Measurements from ENCODE around the gene FAXC.
"Not testable (repeated sequence)": the region's sequence is repeated elsewhere in the genome, so short reads cannot be mapped to it uniquely, and the experiment has no call there.

The FAXC gene

DNA sequence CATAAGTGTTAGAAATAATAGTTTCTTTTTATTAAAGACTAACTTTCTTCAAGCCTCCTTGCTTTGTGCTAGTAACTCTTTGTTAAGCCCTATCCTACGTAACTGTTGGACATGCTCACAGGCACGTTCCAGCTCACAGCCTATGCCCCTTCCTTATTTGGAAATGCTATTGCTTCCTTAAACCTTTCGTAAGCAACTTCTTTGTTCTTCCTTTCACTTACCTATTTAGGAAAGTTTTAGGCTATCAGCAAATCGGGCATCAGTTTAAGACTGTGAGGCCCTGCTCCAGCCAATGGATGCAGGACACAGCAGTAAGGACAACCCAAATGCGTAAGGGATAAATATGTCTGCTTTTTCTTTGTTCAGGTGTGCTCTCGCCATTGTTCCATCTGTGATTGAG, 14.2 kb downstream of the FAXC start:
- H3K9ac ChIP-seq (ENCODE audit: low read length); H3K27ac ChIP-seq (ENCODE audit: low read length); H3K4me3 ChIP-seq (ENCODE audit: low read length); H3K36me3 ChIP-seq (ENCODE audit: control insufficient read depth, low read depth, low read length); H3K9me3 ChIP-seq (ENCODE audit: control insufficient read depth, low read depth, low read length); H3K4me1 ChIP-seq (ENCODE audit: control insufficient read depth, low read depth, low read length); H3K27me3 ChIP-seq (ENCODE audit: control insufficient read depth, insufficient read depth, low read length): not testable (repeated sequence)

DNA sequence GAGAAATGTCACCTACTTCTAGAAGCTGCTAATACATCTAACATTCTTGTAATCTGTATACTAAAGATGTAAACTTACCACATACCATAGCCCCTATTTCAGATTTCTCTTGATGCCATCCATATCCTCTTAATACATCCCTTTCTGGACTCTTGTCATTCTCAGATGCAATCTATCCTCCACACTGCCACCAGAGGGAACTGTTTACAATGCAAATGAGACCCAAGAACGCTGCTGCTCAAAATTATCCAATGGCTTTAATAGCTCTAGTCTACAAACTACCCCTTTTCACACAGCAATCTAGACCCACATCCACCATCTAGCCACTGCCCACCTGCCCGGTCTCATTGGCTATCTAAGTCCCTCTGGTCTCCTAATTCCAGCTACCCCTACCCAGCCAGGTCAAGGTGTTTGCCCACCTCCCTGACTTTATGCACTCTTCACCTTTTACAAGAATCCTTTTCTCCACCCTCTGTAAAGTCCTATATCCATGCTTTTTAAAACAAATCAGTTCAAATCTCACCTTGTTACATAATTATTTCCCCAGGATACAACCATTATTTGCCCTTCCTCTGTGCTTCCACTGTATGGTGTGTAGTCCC, 14.8 kb downstream of the FAXC start:
- no peak overlapping the region for H3K27ac ChIP-seq (ENCODE audit: low read length)
- H3K36me3 ChIP-seq (ENCODE audit: control insufficient read depth, low read depth, low read length), result peaks cover 5% of the 10 kb centered on the region
- no peaks in the 10 kb centered on the region for H3K9me3 ChIP-seq (ENCODE audit: control insufficient read depth, low read depth, low read length)
- H3K9ac ChIP-seq (ENCODE audit: low read length), result no peak overlapping the region
- H3K4me1 ChIP-seq (ENCODE audit: control insufficient read depth, low read depth, low read length), result peaks cover 5% of the 10 kb centered on the region
- H3K4me3 ChIP-seq (ENCODE audit: low read length), result no peak overlapping the region
- H3K27me3 ChIP-seq (ENCODE audit: control insufficient read depth, insufficient read depth, low read length), result no peaks in the 10 kb centered on the region

GRCh38 chr6:99333068-99333467, 16.4 kb downstream of the FAXC start:
- Histone ChIP-seq H3K4me3 (ENCODE audit: low read length) (no peak overlapping the region), H3K27ac (ENCODE audit: low read length) (no peak overlapping the region), H3K9me3 (ENCODE audit: control insufficient read depth, low read depth, low read length) (no peaks in the 10 kb centered on the region), H3K9ac (ENCODE audit: low read length) (no peak overlapping the region), H3K4me1 (ENCODE audit: control insufficient read depth, low read depth, low read length) (peaks cover 5% of the 10 kb centered on the region), H3K36me3 (ENCODE audit: control insufficient read depth, low read depth, low read length) (peaks cover 5% of the 10 kb centered on the region), H3K27me3 (ENCODE audit: control insufficient read depth, insufficient read depth, low read length) (no peaks in the 10 kb centered on the region)

GRCh38 chr6:99331531-99331930, 17.9 kb downstream of the FAXC start:
- H3K9ac ChIP-seq (ENCODE audit: low read length), result no peak overlapping the region
- H3K36me3 ChIP-seq (ENCODE audit: control insufficient read depth, low read depth, low read length), result peaks cover 5% of the 10 kb centered on the region
- H3K4me3 ChIP-seq (ENCODE audit: low read length), result no peak overlapping the region
- no peaks in the 10 kb centered on the region for H3K27me3 ChIP-seq (ENCODE audit: control insufficient read depth, insufficient read depth, low read length)
- no peak overlapping the region for H3K27ac ChIP-seq (ENCODE audit: low read length)
- H3K9me3 ChIP-seq (ENCODE audit: control insufficient read depth, low read depth, low read length), result no peaks in the 10 kb centered on the region
- peaks cover 5% of the 10 kb centered on the region for H3K4me1 ChIP-seq (ENCODE audit: control insufficient read depth, low read depth, low read length)

DNA sequence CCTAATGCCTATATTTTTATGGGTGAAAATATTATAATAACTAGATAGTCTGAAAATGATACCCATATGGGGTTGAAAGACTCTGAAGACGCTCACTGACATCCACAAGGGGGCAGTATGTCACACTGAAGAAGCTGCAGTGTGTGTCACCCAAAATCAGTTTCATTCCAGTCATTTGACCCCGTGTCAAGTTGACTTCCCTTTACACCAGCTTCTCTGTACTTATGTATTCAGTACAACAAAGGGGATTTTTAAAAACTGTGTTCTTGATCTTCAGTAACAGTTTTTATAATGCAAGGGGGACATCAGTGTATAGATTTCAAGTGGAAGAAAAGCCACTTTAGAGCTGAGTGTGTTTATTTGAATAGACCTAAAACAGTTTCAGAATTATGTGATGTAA, 19.3 kb downstream of the FAXC start:
- Histone ChIP-seq H3K27ac (ENCODE audit: low read length) (no peak overlapping the region), H3K9me3 (ENCODE audit: control insufficient read depth, low read depth, low read length) (no peaks in the 10 kb centered on the region), H3K36me3 (ENCODE audit: control insufficient read depth, low read depth, low read length) (peaks cover 5% of the 10 kb centered on the region), H3K4me3 (ENCODE audit: low read length) (no peak overlapping the region), H3K9ac (ENCODE audit: low read length) (no peak overlapping the region), H3K27me3 (ENCODE audit: control insufficient read depth, insufficient read depth, low read length) (no peaks in the 10 kb centered on the region), H3K4me1 (ENCODE audit: control insufficient read depth, low read depth, low read length) (peaks cover 5% of the 10 kb centered on the region)

- Histone ChIP-seq H3K4me1 (ENCODE audit: control insufficient read depth, low read depth, low read length) (no peaks in the 10 kb centered on the region), H3K27ac (ENCODE audit: low read length) (no peak overlapping the region), H3K27me3 (ENCODE audit: control insufficient read depth, insufficient read depth, low read length) (no peaks in the 10 kb centered on the region), H3K9me3 (ENCODE audit: control insufficient read depth, low read depth, low read length) (no peaks in the 10 kb centered on the region), H3K9ac (ENCODE audit: low read length) (no peak overlapping the region), H3K36me3 (ENCODE audit: control insufficient read depth, low read depth, low read length) (peaks cover 8% of the 10 kb centered on the region), H3K4me3 (ENCODE audit: low read length) (no peak overlapping the region)
Measured at GRCh38 chr6:99324996-99325395, 24.5 kb downstream of the FAXC start.

DNA sequence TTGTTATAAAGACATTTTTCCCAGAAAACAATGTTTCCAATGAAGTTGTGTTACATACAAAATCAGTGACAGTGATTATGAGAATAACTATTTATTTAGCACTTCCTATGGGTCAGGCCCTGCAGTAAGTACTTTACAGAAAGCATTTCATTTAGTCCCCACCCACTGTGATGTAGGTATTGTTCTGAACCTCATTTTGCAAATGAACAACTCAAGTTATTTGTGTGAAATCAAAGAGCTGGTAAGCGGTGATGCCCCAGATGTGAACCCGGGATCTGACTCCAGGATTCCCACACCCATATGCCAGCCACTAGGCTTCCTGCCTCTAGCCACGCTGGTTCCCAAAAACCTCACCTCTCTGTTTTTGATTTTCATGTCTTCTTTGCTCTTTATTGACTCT, 30.9 kb downstream of the FAXC start:
- no peaks in the 10 kb centered on the region for H3K9me3 ChIP-seq (ENCODE audit: control insufficient read depth, low read depth, low read length)
- no peak overlapping the region for H3K4me3 ChIP-seq (ENCODE audit: low read length)
- peaks cover 4% of the 10 kb centered on the region for H3K4me1 ChIP-seq (ENCODE audit: control insufficient read depth, low read depth, low read length)
- H3K27ac ChIP-seq (ENCODE audit: low read length), result no peak overlapping the region
- peaks cover 5% of the 10 kb centered on the region for H3K36me3 ChIP-seq (ENCODE audit: control insufficient read depth, low read depth, low read length)
- H3K27me3 ChIP-seq (ENCODE audit: control insufficient read depth, insufficient read depth, low read length), result no peaks in the 10 kb centered on the region
- H3K9ac ChIP-seq (ENCODE audit: low read length), result no peak overlapping the region

GRCh38 chr6:99312354-99312753, 37.1 kb downstream of the FAXC start:
- Histone ChIP-seq H3K36me3 (ENCODE audit: control insufficient read depth, low read depth, low read length) (no peaks in the 10 kb centered on the region), H3K9ac (ENCODE audit: low read length) (no peak overlapping the region), H3K4me3 (ENCODE audit: low read length) (no peak overlapping the region), H3K27me3 (ENCODE audit: control insufficient read depth, insufficient read depth, low read length) (no peaks in the 10 kb centered on the region), H3K4me1 (ENCODE audit: control insufficient read depth, low read depth, low read length) (peaks cover 3% of the 10 kb centered on the region), H3K27ac (ENCODE audit: low read length) (no peak overlapping the region), H3K9me3 (ENCODE audit: control insufficient read depth, low read depth, low read length) (no peaks in the 10 kb centered on the region)

GRCh38 chr6:99310553-99310952, 38.9 kb downstream of the FAXC start:
- H3K4me3 ChIP-seq (ENCODE audit: low read length), result no peak overlapping the region
- no peak overlapping the region for H3K27ac ChIP-seq (ENCODE audit: low read length)
- no peaks in the 10 kb centered on the region for H3K9me3 ChIP-seq (ENCODE audit: control insufficient read depth, low read depth, low read length)
- H3K4me1 ChIP-seq (ENCODE audit: control insufficient read depth, low read depth, low read length), result peaks cover 11% of the 10 kb centered on the region
- no peaks in the 10 kb centered on the region for H3K27me3 ChIP-seq (ENCODE audit: control insufficient read depth, insufficient read depth, low read length)
- H3K36me3 ChIP-seq (ENCODE audit: control insufficient read depth, low read depth, low read length), result peaks cover 4% of the 10 kb centered on the region
- no peak overlapping the region for H3K9ac ChIP-seq (ENCODE audit: low read length)

DNA sequence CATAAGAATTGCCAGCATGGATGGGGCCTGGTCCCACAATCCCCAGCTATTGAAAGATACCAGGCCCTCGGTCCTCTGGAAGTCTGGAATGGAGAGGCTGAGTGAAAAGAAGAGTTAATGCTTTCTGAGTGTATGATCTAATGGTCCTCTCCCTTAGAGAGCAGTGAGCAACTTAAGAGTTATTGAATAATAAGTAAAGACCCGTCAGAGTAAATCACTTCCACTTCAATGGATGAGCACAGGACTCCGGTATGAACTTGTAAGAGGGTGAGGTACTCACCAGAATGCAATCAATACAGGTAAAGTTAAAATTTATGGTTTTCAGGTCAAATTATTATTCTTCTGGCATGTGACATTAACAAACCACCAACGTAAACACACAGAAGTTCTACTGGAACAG, 39.9 kb downstream of the FAXC start:
- Histone ChIP-seq H3K4me3 (ENCODE audit: low read length) (no peak overlapping the region), H3K36me3 (ENCODE audit: control insufficient read depth, low read depth, low read length) (peaks cover 4% of the 10 kb centered on the region), H3K4me1 (ENCODE audit: control insufficient read depth, low read depth, low read length) (peaks cover 11% of the 10 kb centered on the region), H3K27ac (ENCODE audit: low read length) (no peak overlapping the region), H3K9me3 (ENCODE audit: control insufficient read depth, low read depth, low read length) (no peaks in the 10 kb centered on the region), H3K27me3 (ENCODE audit: control insufficient read depth, insufficient read depth, low read length) (no peaks in the 10 kb centered on the region), H3K9ac (ENCODE audit: low read length) (no peak overlapping the region)

- no peaks in the 10 kb centered on the region for H3K9me3 ChIP-seq (ENCODE audit: control insufficient read depth, low read depth, low read length)
- no peaks in the 10 kb centered on the region for H3K27me3 ChIP-seq (ENCODE audit: control insufficient read depth, insufficient read depth, low read length)
Measured at GRCh38 chr6:99308788-99309187, 40.7 kb downstream of the FAXC start.

GRCh38 chr6:99307295-99307907, 42.1 kb downstream of the FAXC start:
- H3K9ac ChIP-seq (ENCODE audit: low read length), result no peak overlapping the region
- peaks cover 11% of the 10 kb centered on the region for H3K4me1 ChIP-seq (ENCODE audit: control insufficient read depth, low read depth, low read length)
- H3K4me3 ChIP-seq (ENCODE audit: low read length), result no peak overlapping the region
- no peaks in the 10 kb centered on the region for H3K27me3 ChIP-seq (ENCODE audit: control insufficient read depth, insufficient read depth, low read length)
- no peak overlapping the region for H3K27ac ChIP-seq (ENCODE audit: low read length)
- H3K36me3 ChIP-seq (ENCODE audit: control insufficient read depth, low read depth, low read length), result peaks cover 4% of the 10 kb centered on the region
- no peaks in the 10 kb centered on the region for H3K9me3 ChIP-seq (ENCODE audit: control insufficient read depth, low read depth, low read length)

More at GRCh38 chr6:99308788-99309187, 40.7 kb downstream of the FAXC start:
- Histone ChIP-seq H3K36me3 (ENCODE audit: control insufficient read depth, low read depth, low read length) (peaks cover 4% of the 10 kb centered on the region), H3K9ac (ENCODE audit: low read length) (no peak overlapping the region), H3K4me1 (ENCODE audit: control insufficient read depth, low read depth, low read length) (peaks cover 11% of the 10 kb centered on the region), H3K4me3 (ENCODE audit: low read length) (no peak overlapping the region), H3K27ac (ENCODE audit: low read length) (no peak overlapping the region)

All from iPS-18a (cell line).